HG03045 (cell line): ENCODE results near the gene IL16.

Experiments
- ATAC-seq: cut with Tn5 transposase; IDR thresholded peaks from one replicate; pipeline ENCODE4 v1.9.1; 2021; ENCODE audit warnings: mild to moderate bottlenecking, moderate library complexity; ENCODE audit not compliant: unreplicated experiment

The IL16 gene

DNA sequence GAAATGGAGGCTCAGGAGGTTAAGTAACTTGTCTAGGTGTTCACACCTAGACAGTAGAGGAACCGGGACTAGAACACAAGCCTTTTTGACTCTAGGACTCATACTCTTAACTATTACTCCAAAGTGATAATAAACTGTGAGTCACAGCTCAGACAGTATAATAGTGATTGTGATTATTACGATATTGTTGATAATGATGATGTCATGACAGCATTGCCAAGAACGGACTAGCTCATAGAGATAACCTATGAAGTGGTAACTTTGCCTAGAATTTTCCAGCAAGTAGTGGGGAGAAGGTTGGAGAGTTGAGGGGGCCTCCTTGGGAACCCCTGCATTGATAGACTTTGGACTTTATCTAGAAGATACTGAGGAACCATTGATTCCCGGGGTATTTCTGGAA lies 93.2 kb downstream of the IL16 start:
- no peak for ATAC-seq

DNA sequence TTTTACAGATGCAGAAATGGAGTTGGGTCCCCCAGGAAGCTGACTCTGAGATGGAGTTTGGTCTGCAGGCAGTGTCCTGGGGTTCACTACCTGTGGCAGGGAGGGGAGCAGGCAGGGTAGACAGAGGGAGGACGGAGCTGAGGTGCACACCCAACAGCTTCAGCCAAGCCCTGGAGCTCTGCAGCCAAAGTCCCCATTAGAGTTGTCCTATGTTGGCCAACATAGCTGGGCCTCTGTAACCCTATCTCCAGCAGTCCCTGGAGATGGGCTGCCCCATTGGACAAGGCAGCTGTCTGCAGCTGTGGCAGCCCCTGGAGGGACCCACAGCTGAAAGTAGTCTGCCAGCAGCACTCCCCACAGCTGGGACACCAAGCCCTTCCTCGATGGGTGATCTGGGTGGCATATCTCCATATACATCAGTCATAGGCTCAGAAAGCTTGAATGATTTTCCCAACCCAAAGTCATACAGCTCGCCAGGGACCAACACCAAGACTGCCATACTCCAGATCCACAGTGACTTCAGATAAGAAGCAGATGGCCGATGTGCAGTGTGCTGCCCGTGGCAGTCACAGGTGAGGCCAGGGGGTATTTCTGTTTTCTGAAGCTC lies 95.3 kb downstream of the IL16 start:
- peak; percentile 2 for ATAC-seq

DNA sequence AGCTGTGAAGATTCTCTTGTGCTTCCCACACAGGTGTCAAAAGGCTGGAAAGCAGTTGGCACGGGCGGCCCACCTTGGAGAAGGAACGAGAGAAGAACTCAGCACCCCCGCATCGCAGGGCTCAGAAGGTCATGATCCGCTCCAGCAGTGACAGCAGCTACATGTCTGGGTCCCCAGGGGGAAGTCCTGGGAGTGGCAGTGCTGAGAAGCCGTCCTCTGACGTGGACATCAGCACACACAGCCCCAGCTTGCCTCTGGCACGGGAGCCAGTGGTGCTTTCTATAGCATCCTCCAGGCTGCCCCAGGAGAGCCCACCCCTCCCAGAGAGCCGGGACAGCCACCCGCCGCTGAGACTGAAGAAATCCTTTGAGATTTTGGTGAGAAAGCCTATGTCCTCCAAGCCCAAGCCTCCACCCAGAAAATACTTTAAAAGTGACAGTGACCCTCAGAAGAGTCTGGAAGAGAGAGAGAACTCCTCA lies 95.9 kb downstream of the IL16 start:
- ATAC-seq, result peak; percentile 37

DNA sequence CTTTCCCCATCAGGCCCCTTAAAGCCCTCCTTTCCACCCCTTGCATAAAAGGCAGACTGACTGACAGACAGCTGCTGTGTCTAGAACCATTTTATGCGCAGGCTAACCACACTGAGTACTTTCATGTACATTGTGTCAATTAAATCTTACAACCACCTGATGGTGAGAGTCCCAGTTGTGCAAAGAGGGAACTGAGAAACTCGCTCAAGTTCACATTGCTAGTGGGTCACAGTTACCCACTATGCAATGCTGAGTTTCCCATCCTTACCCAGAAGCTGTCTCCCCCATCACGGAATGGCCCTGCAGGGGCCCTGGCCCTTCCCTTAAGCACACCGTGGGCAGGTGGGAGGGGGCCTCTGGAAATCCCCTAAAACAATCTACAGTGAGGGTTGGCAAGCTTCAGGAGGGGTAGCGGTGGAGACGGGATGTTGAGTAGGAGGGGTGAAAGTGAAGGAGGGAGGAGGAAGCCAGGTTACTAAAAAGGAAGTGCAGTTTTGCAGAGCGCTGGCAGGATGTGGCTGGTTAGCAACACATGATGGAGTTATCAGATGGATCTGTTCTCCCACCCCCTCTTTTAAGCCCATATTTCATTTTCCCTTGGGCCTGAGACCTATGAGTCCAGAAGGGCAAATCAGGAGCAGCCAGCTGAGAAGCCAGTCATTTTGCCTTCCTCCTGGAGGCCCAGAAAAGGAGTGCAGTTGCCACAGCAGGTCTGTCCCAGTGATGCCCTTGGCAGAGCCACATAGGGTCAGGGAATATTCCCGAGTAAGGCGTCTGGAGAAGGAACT lies 97.2 kb downstream of the IL16 start:
- peak; percentile 55 for ATAC-seq

DNA sequence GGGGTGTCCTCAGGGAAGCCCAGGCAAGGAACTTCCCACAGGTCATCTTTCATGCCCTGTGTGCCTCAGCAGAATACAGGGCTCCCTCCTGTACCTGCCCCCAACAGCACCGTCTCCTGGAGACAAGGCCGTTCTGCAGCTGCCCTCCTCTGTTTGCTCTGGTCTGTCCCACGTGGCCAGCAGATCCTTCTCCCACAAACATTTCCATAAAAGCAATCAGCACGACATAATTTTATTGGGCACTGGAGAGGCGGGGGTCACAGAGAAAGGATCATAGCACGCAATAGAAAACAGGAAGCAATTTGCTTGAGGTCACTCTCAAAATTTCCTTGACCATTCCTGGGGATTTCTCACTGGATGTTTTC lies 97.8 kb downstream of the IL16 start:
- ATAC-seq, result no peak

DNA sequence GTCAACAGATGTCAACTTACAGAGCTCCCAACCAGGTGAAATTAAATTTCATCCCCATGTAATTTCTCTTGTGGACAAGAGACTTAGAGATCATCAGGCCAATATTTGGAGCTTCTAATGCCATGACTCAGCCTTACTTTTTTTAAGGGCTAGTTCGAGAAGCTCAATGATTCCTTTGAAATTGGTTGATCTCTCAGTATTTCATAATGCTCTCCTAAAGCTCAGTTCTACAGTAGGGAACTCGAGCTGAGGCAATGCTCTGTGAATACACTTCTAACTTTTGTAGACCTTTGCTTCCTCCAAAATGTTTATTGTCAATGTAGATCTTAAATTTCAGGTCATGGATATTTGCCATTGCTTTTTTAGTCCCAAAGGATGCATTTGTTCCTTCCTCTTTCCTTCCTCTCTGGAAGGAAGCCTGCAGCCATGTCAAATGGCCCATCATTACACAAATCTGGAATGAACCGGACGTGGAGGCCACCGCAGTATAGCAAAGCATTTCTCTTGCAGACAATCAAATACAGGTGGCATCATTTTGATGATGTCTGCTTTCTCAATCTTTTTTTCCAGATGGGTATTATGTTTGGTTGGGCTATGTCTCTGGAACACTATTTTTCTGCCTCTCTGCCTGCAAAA lies 98.9 kb downstream of the IL16 start:
- no peak for ATAC-seq

DNA sequence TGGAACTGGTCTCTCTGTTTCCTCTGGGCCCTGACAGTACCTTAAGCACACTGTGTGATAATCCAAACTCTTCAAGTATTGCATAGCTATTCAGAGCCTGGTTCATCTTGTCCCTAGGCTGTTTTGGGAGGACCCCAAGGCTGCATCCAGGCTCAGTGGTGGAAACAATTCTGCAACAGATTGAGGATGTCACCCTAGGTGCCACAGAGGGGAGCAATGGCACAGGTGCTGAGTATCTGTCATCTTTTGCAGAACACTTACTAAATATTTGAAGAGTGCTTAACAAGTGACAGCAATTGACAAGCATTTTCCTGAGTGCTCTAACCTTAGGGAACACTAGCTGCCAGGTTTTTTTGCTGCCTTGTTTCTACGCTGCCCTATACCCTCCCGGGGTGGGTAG lies 99.5 kb downstream of the IL16 start:
- ATAC-seq, result no peak

DNA sequence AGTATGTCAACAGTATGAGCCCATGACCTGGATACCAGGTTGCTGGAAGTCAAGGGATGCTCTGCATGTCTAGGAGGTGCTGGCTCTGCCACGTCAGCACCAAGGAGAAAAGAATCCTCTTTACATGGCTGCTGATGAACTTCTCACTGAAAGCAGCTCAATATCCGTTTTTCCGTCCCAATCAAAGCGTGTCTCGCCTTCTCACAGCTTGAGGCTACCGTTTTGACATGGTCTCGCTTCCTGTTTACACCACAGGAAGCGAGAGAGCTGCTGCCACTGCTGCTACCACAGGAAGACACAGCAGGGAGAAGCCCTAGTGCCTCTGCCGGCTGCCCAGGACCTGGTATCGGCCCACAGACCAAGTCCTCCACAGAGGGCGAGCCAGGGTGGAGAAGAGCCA lies 100.0 kb downstream of the IL16 start:
- ATAC-seq, result peak; percentile 47

DNA sequence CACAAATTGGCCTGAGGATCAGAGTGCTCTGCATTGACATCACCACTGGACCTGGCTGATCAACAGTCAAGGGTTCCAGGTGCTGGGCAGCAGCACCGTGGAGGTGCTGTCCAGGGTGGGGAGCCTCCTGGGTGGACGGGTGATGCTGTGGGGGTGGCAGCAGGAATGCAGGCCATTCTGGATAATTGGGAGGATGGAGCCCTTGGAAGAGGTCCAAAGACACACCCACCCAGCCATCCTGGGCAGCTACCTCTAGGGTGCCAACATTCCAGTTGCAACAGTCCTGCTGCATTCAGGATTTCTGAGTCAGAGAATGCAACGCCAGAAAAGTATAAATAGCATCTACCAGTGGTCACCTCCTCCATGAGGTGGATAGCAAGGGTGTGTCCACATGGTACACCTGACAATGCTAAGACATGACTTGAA lies 100.5 kb downstream of the IL16 start:
- ATAC-seq, result no peak

DNA sequence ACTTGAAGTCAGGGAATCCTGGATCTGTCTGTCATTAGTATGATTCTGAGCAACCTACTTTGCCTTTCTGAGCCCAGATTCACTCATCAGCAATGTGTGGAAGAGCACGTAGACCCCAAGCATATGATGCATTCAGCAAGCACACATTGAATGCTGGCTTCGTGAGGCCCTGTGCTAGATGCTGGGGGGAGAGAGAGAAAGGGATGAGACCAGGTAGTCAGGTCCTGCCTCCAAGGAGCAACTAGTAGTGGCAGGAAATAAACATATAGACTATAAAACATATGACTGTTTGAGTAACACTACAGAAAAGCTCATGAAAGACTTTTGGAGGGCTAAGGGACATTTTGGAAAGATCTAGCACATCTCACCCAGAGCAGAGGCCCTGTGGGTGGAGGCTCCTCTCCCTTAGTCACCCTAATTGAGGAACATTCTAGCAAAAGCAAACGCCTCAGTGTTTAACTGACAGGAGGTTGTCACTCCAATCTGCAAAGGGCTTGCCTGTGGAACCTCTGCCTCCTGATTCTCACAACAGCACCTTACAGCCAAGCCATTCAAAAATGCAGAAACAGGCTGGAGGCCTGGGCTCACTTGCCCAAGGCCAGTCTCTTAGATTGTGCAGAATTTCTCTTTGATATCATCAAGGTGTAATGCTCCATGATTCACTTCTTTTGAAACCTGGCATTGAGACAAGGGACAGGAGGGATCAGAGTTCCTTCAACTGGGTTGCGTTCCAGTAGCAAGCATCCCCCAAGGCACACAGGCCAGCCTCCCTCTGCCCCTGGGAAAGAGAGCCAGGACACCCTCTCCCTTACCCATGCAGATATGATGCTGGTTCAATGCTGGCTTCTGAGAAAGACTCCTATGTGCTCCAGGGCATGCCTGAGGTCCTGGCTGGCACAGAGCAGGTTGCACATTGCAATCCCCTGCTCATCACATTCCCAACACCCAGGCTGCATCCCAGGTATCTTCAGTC lies 101.2 kb downstream of the IL16 start:
- no peak for ATAC-seq

DNA sequence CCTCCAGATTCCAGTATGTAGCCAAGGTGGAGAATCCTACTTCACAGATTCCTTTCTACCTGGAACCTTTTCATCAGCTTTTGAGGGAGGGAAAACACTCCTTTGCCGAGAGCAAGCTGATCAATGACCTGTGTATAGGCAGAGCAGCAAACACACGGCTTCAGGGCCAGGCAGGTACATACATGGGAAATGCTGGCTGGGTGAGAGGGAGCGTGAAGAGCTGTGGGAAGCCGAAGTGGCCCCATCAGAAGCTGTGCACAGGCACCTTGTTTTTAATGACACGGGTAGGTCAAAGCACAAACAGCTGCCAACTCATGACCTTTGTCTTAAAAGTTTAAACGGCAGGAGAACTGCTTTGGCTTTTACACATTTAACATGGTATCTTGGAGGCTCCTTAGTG lies 101.9 kb downstream of the IL16 start:
- ATAC-seq, result no peak

DNA sequence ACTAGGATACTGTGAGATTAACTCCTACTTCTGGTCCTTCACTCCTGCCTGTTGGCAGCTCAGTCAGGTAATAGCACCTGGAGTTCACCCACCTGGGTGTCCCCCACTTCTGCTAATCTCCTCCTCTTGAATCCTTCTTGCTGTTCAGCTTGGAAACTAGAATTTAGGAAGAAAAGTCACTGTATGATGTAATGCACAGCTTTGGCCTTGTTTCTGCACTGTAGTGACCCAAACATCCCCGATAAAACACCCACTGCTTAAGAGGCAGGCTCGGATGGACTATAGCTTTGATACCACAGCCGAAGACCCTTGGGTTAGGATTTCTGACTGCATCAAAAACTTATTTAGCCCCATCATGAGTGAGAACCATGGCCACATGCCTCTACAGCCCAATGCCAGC lies 102.5 kb downstream of the IL16 start:
- ATAC-seq, result no peak

DNA sequence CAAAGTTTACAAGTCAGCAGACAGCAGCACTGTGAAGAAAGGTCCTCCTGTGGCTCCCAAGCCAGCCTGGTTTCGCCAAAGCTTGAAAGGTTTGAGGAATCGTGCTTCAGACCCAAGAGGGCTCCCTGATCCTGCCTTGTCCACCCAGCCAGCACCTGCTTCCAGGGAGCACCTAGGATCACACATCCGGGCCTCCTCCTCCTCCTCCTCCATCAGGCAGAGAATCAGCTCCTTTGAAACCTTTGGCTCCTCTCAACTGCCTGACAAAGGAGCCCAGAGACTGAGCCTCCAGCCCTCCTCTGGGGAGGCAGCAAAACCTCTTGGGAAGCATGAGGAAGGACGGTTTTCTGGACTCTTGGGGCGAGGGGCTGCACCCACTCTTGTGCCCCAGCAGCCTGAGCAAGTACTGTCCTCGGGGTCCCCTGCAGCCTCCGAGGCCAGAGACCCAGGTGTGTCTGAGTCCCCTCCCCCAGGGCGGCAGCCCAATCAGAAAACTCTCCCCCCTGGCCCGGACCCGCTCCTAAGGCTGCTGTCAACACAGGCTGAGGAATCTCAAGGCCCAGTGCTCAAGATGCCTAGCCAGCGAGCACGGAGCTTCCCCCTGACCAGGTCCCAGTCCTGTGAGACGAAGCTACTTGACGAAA lies 103.1 kb downstream of the IL16 start:
- ATAC-seq, result no peak

DNA sequence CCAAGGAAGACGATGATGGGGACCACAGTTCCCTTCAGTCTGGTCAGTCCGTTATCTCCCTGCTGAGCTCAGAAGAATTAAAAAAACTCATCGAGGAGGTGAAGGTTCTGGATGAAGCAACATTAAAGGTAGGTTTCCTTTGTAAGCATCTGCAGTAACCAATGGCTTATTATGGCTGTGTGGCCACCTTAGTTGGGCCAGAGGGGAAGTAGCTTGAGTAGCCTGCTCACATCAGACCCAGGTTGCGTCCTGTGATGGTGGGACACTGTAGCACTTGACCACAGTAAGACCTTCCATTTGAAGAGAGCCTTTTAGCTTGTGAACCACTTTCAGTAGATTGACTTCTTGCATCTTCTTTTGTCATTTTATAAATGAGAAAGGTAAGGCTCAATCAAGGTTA lies 104.7 kb downstream of the IL16 start:
- no peak for ATAC-seq

DNA sequence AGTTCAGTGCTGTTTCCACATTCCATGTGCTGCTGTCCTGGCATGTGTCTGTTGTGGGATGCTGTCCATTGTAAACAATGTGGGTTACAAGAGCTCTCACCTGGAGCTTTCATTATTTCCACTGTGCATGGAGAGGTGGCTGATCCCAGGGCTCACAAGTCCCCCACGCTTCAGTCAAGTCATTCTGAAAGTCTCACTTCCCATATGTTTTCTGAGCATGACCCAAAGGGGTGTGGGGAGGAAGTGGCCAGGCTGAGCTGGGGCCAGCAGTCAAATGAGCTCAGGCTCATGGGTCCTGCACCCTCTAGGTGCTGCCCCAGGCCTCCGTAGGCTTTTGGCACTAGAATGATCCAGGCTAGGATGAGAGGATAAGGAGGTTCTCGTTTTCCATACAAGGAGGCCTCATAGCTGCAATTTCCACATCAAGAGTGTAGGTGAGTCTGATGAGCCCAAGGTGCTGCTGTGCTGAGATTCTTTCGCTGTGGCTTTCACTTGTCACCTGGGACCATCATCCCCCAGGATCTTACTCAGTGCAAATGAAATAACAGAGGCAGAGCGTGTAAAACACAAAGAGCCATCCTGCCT lies 105.2 kb downstream of the IL16 start:
- peak; percentile 80 for ATAC-seq

DNA sequence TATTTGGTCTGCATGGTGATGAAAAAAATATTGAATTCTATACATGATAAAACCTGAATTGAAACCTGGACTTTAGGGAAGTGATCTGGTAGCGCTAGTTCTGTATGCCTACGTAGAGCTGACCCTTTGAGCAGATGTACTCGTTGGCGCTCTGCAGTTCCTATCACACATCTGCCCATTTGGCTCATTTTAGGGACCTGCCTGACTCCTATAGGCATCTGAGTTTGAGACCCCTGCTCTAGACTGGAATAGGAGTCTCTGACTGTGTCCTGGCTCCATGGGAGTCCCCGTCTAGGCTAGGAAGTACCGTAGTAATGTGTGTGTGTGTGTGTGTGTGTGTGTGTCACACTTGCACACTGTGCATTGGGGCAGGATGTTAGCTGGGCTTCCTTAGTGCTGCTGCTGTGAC lies 106.0 kb downstream of the IL16 start:
- ATAC-seq, result no peak

DNA sequence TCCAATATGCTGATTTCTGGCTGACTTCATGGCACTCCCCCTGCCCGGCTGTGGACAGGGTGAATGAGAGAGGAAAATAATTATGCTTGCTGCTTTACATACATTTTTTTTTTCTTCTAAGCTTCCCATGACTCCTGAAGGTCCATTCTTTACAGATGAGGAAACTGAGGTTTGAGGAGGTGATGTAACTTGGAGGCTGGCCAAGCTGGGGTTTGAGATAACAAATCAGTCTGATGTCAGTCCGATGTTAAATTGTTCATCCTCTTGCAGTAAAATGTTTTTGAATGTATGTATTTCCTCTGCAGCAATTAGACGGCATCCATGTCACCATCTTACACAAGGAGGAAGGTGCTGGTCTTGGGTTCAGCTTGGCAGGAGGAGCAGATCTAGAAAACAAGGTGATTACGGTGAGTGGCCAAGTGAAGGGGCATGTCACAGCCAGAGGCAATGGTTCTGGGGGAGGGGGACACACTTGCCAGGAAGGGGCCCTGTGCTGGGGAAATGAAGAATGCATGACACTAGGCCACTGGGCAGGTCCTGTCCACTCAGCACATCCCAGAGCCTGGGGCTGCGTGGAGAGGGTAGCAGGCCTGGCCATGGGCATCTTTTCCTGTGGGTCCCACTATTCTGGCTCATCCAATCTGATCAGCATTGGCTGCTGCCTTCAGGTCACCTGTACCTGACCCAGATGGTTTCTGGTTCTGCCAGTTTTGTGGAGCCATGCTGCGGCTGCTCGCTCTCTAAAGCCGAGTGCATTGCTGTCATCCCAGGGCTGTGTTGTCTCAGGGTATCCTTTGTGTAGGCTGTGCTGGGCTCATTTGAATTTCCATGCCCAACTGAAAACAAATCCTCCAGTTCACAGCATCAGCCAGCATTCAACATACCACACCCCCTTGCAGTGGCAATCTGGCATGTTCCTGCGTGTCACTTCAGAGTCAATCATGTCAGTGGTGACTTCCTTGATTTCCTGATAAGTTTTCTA lies 106.9 kb downstream of the IL16 start:
- no peak for ATAC-seq

DNA sequence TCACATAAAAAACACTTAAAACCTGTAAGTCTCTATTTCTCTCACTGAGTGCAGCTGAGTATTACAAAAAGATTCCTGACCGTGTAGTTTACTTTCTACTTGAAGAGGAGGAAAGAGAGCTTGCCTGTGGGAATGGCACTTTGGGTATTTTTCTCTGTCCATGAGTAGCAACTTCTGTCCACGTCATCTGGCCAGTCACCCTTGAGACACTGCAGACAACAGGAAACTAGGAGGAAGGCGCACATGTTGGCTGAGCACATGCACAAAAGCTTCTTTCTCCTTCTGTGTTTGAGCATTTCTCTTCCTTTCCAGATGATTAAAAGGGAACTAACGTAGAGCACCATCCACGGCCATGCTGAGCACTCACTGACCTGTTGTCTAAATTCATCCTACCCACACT lies 107.5 kb downstream of the IL16 start:
- no peak for ATAC-seq

DNA sequence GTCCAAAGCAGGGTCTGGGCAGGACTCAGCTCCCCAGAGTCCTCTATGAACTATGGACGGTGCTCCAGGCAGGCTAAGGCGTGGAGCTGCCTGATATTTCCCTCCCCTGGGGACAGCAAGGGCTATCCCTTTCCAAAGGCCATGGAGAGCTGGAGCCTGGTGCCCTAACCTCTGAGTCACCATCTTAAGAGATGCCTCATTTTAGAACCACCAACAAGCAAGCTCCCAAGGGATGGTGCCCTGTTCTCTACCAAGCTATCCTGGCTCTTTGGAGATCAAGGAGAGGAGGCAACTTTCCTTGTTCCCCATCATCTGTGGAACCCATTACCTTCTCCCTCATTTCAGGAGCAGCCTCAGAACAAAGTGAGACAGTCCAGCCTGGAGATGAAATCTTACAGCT lies 111.6 kb downstream of the IL16 start:
- ATAC-seq, result no peak
